Activated T-cell treated with anti-CD3 and anti-CD28 coated beads for 1 hour (primary cell): ENCODE data around the gene EXT2.

Experiments
- DNase-seq: peaks from one replicate; pipeline ENCODE4 v3.0.0-alpha.2; 2020; ENCODE audit warnings: low read depth

The EXT2 gene

DNA sequence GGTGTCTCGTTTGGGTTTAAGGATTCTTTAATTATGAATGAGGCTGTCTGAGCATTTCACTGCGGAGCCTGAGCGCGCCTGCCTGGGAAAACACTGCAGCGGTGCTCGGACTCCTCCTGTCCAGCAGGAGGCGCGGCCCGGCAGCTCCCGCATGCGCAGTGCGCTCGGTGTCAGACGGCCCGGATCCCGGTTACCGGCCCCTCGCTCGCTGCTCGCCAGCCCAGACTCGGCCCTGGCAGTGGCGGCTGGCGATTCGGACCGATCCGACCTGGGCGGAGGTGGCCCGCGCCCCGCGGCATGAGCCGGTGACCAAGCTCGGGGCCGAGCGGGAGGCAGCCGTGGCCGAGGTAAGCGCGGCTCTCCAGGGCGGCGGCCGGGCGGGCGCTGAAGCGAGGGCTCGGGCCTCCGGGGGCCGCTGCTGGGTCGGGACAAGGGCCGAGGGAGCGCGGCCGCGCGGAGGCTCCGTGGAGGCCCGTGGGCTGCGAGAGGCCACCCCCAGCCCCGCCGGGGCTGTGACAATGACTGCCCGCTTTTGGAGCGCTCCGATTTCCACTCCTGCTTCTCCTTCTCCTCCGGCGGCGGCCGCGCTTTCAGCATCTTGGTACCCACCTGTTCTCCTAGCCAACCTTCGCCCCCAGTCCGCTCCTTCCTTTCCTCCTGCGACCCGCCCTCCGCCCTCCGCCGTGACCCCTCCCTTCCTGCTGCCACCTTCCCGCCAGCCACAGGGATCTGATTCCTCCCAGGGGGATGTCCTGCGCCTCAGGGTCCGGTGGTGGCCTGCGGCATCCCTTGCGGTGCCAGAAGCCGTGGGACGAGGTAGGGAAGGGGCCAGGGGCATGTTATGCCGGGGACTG, at the start of gene EXT2:
Gene EXT2, plus strand, starts transcription at position 173 of the 854 bp plus-strand sequence. CDS start 12,035 bp downstream, outside the sequence.
- DNase-seq = peak; percentile 80

GRCh38 chr11:44046182-44046581, 49.3 kb upstream of the EXT2 start:
- DNase-seq = no peak

DNA sequence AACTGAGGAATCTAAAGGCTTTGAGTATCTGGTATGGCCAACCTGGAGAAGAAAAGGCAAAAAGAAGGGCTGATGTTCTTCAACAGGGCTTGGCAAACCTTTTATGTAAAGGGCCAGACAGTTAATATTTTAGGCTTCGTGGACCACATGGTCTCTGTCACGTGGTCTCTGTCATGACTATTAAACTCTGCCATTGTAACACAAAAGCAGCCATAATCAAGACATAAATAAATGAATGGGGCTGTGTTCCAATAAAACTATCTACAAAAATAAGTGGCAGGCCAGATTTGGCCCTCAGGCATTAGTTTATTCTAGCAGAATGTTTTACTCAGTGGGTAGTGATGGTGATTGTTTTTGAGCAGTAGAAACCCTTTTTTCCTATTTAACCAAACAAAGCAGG, 48.2 kb upstream of the EXT2 start:
- no peak for DNase-seq

- DNase-seq = no peak
These were observed 47.5 kb upstream of the EXT2 start, which contains the start of gene ACCSL for GRCh38 chr11:44047931-44048431. Gene ACCSL, plus strand, starts transcription at chr11:44047981. Its CDS starts 56 bp downstream, at chr11:44048037.

DNA sequence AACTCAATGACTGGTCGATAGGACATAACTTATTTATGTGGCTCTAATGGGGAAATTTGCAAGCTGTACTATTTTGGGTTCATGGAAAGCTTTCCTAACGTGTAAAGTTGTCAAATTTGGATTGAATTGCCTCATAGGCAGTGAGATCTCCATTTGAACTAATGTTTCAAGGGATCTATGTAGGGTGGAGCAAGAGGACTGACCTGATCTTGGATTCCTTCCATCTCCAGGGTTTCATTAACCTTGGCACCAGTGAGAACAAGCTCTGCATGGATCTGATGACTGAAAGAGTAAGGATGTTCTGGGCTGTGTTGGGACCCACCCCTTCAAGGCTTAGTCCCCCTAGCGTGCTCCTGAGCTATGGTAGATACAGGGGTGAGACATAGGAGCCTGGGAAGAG, 45.6 kb upstream of the EXT2 start:
- no peak for DNase-seq

GRCh38 chr11:44051171-44051570, 44.3 kb upstream of the EXT2 start:
- no peak for DNase-seq

GRCh38 chr11:44057340-44057739, 38.1 kb upstream of the EXT2 start:
- no peak for DNase-seq

GRCh38 chr11:44058275-44058674, 37.2 kb upstream of the EXT2 start:
- DNase-seq = no peak

DNA sequence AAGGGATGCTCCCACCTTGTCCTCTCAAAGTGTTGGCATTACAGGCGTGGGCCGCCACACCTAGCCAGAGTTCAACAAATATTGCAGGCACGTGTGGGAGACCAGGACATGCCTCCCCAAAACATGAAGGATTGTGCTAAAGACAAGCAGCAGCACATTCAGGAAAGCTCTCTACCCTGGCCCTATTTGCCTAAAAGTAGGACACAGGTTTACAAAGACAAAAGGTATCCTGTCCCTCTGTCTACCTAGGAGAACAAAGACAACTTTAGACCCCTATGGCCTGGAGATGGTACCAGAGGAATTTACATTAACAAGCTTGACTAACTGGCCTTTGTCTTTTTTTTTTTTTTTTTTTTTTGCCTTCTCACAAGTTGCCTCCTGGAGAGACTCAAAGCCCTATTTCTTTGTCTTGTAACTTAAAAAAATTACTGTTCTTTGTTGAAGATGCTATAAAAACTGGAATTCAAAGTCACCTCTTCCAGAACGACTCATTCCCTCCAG, 30.3 kb upstream of the EXT2 start:
- no peak for DNase-seq

DNA sequence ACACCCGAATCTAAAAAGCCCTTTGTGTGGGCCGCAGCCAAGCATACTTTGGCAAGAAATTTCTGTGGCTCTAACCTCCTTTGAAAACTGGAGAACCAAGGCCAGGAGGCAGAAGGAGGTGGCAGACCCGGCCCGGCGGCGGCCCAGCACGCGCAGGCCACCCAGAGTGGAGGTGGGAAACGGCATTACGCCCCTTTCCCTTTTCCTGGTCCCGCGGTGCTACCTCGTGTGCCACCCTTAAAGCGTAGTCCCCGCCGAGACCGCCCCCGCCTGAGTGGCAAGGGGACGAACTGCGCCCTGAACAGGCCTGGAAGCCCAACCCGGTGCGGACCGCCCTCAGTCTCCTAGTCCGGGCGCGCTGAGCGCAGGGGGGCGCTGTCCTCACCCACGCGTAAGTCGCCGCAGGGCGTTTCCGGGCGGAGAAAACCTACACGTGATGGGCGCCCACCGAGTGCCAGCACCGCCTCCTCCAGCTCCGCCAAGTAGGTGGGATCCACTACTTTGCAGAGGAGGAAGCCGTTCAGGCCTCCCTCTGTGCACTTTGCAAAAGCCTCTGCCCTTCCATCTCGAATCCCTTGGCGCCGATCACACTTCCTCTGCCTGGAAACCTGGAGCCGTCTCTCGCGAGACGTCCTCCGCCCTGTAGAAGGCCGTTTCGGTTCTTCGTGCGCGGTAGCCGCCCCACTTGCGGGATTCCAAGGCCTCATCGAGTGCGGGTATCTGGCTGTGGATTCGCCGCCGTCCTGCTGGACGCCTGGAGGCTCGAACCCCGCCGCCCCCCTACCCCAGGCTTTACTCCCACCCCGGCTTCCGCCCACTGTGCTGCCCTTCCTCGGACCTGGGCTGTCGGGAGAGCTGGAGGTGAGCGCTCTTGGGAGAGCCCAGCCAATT, 29.4 kb upstream of the EXT2 start, which contains the start of gene ACCS:
Gene ACCS, plus strand, starts transcription at position 430 of the 891 bp plus-strand sequence. CDS start 1,358 bp downstream, outside the sequence.
- DNase-seq = peak; percentile 85

DNA sequence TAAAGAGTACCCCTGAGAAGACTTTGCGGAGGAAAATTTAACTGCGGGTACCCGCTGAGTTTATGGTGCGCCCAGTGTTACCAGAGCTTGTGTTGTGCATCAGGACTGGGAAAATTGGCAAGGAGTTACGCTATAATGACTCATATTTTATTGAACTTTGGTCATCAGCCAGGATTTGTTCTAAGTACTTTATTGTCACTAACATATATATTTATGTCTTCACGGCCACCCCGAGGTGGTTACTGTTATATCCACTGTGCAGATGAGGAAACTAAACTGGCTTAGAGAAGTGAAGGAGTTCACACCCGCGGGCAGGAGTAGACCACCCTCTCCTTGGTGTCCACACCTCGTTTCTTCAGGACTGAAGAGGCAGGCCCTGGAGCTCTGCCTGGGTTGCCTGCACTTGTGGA, 28.7 kb upstream of the EXT2 start:
- DNase-seq = no peak

- no peak for DNase-seq
These were observed 28.2 kb upstream of the EXT2 start for GRCh38 chr11:44067266-44067665.

GRCh38 chr11:44068180-44068579, 27.3 kb upstream of the EXT2 start:
- no peak for DNase-seq

DNA sequence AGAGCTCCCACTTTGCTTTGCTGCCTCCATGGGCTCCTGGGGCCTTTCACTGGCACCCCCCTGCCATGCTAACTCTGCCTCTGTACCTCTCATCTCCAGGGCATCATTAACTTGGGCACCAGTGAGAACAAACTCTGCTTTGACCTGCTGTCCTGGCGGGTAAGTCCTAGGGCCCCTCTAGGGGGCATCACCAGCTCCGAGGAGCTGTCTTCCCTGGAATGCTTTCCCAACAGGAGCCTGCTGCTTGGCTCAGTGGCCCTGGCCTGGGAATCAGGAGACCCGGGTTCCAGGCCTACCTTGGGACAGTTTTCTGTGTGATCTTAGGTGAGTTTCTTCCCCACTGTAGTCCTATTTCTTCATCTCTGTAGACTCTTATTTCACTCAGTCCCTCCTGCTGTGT, 24.3 kb upstream of the EXT2 start:
- DNase-seq = no peak

- no peak for DNase-seq
These were observed 22.5 kb upstream of the EXT2 start for GRCh38 chr11:44072757-44073658.

DNA sequence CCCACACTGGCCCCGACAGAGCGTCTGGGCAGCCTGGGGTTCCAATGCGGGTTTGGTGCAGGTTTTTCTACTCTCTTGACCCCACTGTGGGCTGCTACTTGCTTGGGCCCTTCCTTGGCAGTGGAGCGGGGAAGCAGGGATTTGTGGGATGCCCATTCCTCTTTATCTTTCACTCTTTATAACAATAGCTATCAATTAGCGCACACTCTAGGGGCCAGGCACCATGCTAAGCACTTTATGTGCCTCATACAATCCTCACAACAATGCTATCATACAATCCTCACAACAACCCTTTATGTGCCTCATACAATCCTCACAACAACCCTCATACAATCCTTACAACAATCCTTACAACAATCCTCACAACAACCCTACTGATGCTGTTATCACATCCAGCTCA, 16.7 kb upstream of the EXT2 start:
- no peak for DNase-seq

- DNase-seq = no peak
These were observed 16.1 kb upstream of the EXT2 start for GRCh38 chr11:44079376-44079775.

GRCh38 chr11:44080951-44081350, 14.5 kb upstream of the EXT2 start:
- DNase-seq = no peak

DNA sequence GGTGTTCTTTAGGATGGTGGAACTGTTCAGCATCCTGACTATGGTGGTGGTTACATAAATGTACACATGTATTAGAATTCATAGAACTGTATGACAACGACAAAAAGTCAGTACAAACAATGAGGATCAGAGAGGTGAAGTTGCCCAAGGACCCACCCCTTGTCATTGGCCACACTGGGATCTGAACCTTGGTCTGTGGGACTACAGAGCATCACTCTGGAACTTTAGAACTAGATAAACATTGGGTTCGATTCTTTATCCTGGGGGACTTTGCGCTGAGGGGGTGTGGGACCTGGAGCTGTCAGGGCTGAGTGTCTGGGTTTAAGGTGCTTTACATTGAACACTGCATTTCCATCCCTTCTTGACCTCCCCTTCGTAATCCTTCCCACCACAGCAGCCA, 12.8 kb upstream of the EXT2 start:
- no peak for DNase-seq

GRCh38 chr11:44083433-44083832, 12.0 kb upstream of the EXT2 start:
- DNase-seq = no peak

- DNase-seq = no peak
These were observed 11.6 kb upstream of the EXT2 start for GRCh38 chr11:44083906-44084305.
